ENCODE results near the gene SORCS2.

Gene SORCS2

GRCh38 chr4:7653510-7654369, 461.4 kb downstream of the SORCS2 start:
- no peak for DNase-seq (ENCODE audit: low spot score)

GRCh38 chr4:7654550-7655445, 462.5 kb downstream of the SORCS2 start:
- DNase-seq (ENCODE audit: low spot score): no peak

GRCh38 chr4:7655511-7656243, 463.3 kb downstream of the SORCS2 start:
- no peak for DNase-seq (ENCODE audit: low spot score)

- DNase-seq (ENCODE audit: low spot score): no peak
Observed at GRCh38 chr4:7656244-7656800, 464.0 kb downstream of the SORCS2 start.

- no peak for DNase-seq (ENCODE audit: low spot score)
Observed at GRCh38 chr4:7657545-7658297, 465.4 kb downstream of the SORCS2 start.

GRCh38 chr4:7658341-7659204, 466.2 kb downstream of the SORCS2 start:
- DNase-seq (ENCODE audit: low spot score): no peak

GRCh38 chr4:7659429-7660175, 467.3 kb downstream of the SORCS2 start:
- DNase-seq (ENCODE audit: low spot score): no peak

- DNase-seq (ENCODE audit: low spot score): no peak
Observed at GRCh38 chr4:7660176-7661039, 468.1 kb downstream of the SORCS2 start.

- DNase-seq (ENCODE audit: low spot score): no peak
Observed at GRCh38 chr4:7661066-7661748, 468.9 kb downstream of the SORCS2 start.

GRCh38 chr4:7661846-7662506, 469.6 kb downstream of the SORCS2 start:
- no peak for DNase-seq (ENCODE audit: low spot score)

GRCh38 chr4:7662507-7662846, 470.1 kb downstream of the SORCS2 start:
- no peak for DNase-seq (ENCODE audit: low spot score)

GRCh38 chr4:7663075-7663541, 470.8 kb downstream of the SORCS2 start:
- DNase-seq (ENCODE audit: low spot score): no peak

- no peak for DNase-seq (ENCODE audit: low spot score)
Observed at GRCh38 chr4:7664106-7664505, 471.8 kb downstream of the SORCS2 start.

GRCh38 chr4:7665321-7665720, 473.0 kb downstream of the SORCS2 start:
- DNase-seq (ENCODE audit: low spot score): no peak

- no peak for DNase-seq (ENCODE audit: low spot score)
Observed at GRCh38 chr4:7666011-7666410, 473.7 kb downstream of the SORCS2 start.

GRCh38 chr4:7666744-7667143, 474.4 kb downstream of the SORCS2 start:
- DNase-seq (ENCODE audit: low spot score): no peak

GRCh38 chr4:7668271-7668670, 475.9 kb downstream of the SORCS2 start:
- no peak for DNase-seq (ENCODE audit: low spot score)

Data from CD4-positive, alpha-beta T cell treated with Interleukin-2 at 100 ng/mL for 4 hours (primary cell).